NK-92 treated with Interleukin-12 subunit alpha and Interleukin-12 subunit beta, amount 100 ng/mL, for 24 hours (cell line): Measurements from ENCODE around the gene ZNF865.
A peak's percentile ranks its signal among the peaks of the same experiment; 100 is the strongest.

Experiments used
- DNase-seq: peaks from one replicate; lab custom pipeline; 2025; lab: John Stamatoyannopoulos, UW

ZNF865 gene

GRCh38 chr19:55644842-55645511 is 39.5 kb downstream of the ZNF865 start:
- no peak for DNase-seq

- no peak for DNase-seq
These were observed 40.0 kb downstream of the ZNF865 start for GRCh38 chr19:55645512-55645881.

GRCh38 chr19:55646889-55647731 is 41.7 kb downstream of the ZNF865 start:
- DNase-seq = no peak

- no peak for DNase-seq
These were observed 42.5 kb downstream of the ZNF865 start, which contains the start of gene CCDC106 for GRCh38 chr19:55647732-55648584. CCDC106 (plus strand) TSS chr19:55648212; CDS start chr19:55649047, 835 bp downstream.

GRCh38 chr19:55648585-55649267 is 43.3 kb downstream of the ZNF865 start:
- no peak for DNase-seq

- DNase-seq = no peak
These were observed 44.0 kb downstream of the ZNF865 start for GRCh38 chr19:55649268-55650125.

- DNase-seq = no peak
These were observed 44.7 kb downstream of the ZNF865 start for GRCh38 chr19:55650126-55650557.

GRCh38 chr19:55650602-55651230 is 45.3 kb downstream of the ZNF865 start:
- DNase-seq = no peak

- no peak for DNase-seq
These were observed 45.8 kb downstream of the ZNF865 start for GRCh38 chr19:55651236-55651635.

GRCh38 chr19:55652311-55653128 is 47.1 kb downstream of the ZNF865 start:
- DNase-seq = no peak

- DNase-seq = peak; percentile 98
These were observed 48.3 kb downstream of the ZNF865 start for GRCh38 chr19:55653651-55654322.

- DNase-seq = peak; percentile 98
These were observed 48.9 kb downstream of the ZNF865 start for GRCh38 chr19:55654323-55654867.

GRCh38 chr19:55654868-55655647 is 49.6 kb downstream of the ZNF865 start, which contains the start of gene U2AF2:
U2AF2 (plus strand) TSS chr19:55655035; CDS start chr19:55655105, 70 bp downstream.
- peak; percentile 96 for DNase-seq

GRCh38 chr19:55655648-55656040 is 50.2 kb downstream of the ZNF865 start:
- no peak for DNase-seq

- DNase-seq = no peak
These were observed 51.1 kb downstream of the ZNF865 start for GRCh38 chr19:55656552-55656951.

GRCh38 chr19:55656988-55657747 is 51.7 kb downstream of the ZNF865 start:
- no peak for DNase-seq
